SK-N-SH treated with all-trans-retinoic acid at 6 μM for 48 hours (cell line): ENCODE data around the gene DACT3.

Experiments used
- CREB5 ChIP-seq: fragments of 250-450 bp; sonication (Bioruptor Pico); IDR thresholded peaks from 2 replicates; pipeline ENCODE4 v1.5.1; 2020; ENCODE audit warnings: low read depth, mild to moderate bottlenecking, moderate library complexity
- GLIS3 ChIP-seq: fragments of 250-450 bp; sonication (Bioruptor Pico); IDR thresholded peaks from 2 replicates; pipeline ENCODE4 v1.5.0; 2020; ENCODE audit warnings: mild to moderate bottlenecking, moderate library complexity
- OSR1 ChIP-seq: fragments of 250-450 bp; sonication (Bioruptor Pico); IDR thresholded peaks from 2 replicates; pipeline ENCODE4 v1.8.0; 2022; ENCODE audit warnings: moderate library complexity, mild to moderate bottlenecking, inconsistent platforms
- ZNF565 ChIP-seq: fragments of 450-650 bp; formaldehyde crosslinking; conservative IDR thresholded peaks from 2 replicates; pipeline ENCODE4 v1.5.0; 2020; ENCODE audit warnings: low read depth, mild to moderate bottlenecking, moderate library complexity
- ZNF70 ChIP-seq: fragments of 450-650 bp; formaldehyde crosslinking; IDR thresholded peaks from 2 replicates; pipeline ENCODE4 v1.5.0; 2020; ENCODE audit warnings: mild to moderate bottlenecking, moderate library complexity

DNA sequence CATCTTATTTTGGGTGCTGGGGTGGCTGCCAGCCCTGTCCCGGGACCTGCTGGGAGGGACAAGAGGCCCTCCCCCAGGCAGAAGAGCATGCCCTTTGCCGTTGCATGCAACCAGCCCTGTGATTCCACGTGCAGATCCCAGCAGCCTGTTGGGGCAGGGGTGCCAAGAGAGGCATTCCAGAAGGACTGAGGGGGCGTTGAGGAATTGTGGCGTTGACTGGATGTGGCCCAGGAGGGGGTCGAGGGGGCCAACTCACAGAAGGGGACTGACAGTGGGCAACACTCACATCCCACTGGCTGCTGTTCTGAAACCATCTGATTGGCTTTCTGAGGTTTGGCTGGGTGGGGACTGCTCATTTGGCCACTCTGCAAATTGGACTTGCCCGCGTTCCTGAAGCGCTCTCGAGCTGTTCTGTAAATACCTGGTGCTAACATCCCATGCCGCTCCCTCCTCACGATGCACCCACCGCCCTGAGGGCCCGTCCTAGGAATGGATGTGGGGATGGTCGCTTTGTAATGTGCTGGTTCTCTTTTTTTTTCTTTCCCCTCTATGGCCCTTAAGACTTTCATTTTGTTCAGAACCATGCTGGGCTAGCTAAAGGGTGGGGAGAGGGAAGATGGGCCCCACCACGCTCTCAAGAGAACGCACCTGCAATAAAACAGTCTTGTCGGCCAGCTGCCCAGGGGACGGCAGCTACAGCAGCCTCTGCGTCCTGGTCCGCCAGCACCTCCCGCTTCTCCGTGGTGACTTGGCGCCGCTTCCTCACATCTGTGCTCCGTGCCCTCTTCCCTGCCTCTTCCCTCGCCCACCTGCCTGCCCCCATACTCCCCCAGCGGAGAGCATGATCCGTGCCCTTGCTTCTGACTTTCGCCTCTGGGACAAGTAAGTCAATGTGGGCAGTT lies 51.2 kb downstream of the DACT3 start:
- TF ChIP-seq ZNF565 (CRISPR knock-in tag) (no peak), GLIS3 (CRISPR knock-in tag) (no peak), OSR1 (no peak), ZNF70 (CRISPR knock-in tag) (no peak), CREB5 (CRISPR knock-in tag) (no peak)
